Activated T-cell treated with anti-CD3 and anti-CD28 coated beads for 24 hours (primary cell): ENCODE measurements around the gene HCFC1R1.

Experiments used
- DNase-seq: peaks from one replicate; pipeline ENCODE4 v3.0.0-alpha.2; 2020; ENCODE audit warnings: low read depth

The HCFC1R1 gene

GRCh38 chr16:3020247-3020603, 3.5 kb downstream of the HCFC1R1 start, which contains the start of gene TNFRSF12A:
TSS of gene TNFRSF12A (plus strand) at chr16:3020368. CDS start at chr16:3020398, 30 bp downstream.
- peak; percentile 49 for DNase-seq

GRCh38 chr16:3019594-3020246, 4.0 kb downstream of the HCFC1R1 start:
- no peak for DNase-seq

GRCh38 chr16:3017794-3018506, 5.8 kb downstream of the HCFC1R1 start, which contains the start of gene CLDN6:
TSS of gene CLDN6 (minus strand) at chr16:3018183. CDS start at chr16:3016021, 2,162 bp downstream.
- no peak for DNase-seq

DNA sequence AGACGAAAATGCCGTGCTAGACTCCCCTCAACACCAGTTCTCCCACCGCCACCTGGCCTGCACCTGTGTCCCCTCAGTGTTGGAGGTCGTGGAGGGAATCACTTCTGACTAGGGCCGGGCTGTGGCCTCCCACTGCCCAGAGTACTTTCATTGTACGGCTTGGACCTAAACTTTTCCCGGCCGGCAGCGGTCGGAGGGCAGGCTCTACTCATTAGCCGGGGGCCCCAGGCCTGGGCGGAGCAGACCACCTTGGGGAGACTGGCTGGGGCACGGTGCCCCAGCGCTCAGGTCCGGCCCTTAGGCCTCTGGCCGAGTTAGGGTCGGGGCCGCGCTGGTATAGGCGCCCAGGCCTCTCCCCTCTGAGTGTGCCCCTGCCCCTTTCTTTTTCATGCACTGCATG, 6.4 kb downstream of the HCFC1R1 start:
- DNase-seq, result no peak

DNA sequence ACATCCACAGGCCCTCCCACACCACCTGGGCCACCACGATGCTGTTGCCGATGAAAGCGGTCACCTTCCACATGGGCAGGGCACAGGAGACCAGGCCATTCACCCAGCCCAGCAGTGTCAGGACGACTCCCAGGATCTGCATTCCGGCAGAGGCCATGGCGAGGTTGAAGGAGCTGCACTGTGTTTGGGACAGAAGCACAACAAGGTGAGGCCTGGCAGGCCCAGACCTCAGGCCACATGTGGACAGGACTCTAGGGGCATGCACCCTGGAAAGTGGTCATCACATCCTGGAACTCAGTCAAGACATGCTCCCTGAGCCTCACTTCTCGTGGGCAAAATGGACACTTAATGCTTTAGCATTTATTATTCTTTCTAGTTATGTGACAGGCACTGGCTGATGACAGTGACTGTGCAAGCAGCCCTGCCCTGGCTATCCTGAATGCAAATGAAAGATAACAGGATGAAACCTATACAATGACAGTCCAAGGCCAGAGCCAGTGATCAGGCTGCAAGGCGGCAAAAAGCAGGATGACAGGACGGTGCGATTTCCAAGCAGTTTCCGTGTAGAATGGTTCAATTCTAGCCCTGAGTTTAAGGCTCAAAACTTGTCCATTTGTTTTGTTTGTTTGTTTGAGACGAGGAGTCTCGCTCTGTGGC, 7.7 kb downstream of the HCFC1R1 start:
- DNase-seq, result no peak

GRCh38 chr16:3014971-3015370, 8.8 kb downstream of the HCFC1R1 start:
- DNase-seq, result no peak

DNA sequence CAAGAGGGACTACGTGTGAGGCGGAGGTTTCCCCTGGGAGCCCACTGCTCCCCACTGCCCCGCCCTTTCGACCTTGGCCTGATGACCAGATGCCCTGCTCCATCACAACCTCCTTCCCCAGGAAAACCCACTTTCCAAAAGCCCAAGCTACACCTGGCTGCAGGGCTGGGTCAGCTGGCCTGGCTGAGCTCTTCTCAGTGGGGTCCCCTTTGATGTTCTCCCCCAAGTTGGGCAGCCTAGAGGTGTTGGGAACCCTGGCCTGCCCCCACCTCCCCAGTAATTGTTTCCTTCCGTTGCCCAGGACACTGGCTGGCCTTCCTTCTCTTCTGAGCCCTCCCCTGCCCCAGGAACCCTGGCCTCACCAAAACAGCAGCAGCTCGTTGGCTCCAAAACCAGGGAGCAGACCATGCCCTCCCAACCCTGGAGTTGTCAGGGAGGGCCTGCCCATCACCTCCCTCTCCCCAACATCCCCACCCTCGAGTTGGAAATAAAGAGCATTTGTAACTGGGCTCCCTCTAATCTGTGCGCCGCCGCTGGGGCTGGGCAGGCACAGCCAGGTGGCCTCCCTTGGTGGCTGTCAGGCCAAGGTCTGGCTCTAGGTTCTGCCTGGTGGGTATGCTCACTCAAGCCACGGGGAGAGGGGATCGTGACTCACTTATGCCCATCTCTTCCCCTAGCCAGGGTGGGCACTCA, 9.6 kb downstream of the HCFC1R1 start:
- no peak for DNase-seq

DNA sequence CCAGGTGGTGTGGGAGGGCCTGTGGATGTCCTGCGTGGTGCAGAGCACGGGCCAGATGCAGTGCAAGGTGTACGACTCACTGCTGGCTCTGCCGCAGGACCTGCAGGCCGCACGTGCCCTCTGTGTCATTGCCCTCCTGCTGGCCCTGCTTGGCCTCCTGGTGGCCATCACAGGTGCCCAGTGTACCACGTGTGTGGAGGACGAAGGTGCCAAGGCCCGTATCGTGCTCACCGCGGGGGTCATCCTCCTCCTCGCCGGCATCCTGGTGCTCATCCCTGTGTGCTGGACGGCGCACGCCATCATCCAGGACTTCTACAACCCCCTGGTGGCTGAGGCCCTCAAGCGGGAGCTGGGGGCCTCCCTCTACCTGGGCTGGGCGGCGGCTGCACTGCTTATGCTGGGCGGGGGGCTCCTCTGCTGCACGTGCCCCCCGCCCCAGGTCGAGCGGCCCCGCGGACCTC, 10.2 kb downstream of the HCFC1R1 start:
- DNase-seq, result no peak

DNA sequence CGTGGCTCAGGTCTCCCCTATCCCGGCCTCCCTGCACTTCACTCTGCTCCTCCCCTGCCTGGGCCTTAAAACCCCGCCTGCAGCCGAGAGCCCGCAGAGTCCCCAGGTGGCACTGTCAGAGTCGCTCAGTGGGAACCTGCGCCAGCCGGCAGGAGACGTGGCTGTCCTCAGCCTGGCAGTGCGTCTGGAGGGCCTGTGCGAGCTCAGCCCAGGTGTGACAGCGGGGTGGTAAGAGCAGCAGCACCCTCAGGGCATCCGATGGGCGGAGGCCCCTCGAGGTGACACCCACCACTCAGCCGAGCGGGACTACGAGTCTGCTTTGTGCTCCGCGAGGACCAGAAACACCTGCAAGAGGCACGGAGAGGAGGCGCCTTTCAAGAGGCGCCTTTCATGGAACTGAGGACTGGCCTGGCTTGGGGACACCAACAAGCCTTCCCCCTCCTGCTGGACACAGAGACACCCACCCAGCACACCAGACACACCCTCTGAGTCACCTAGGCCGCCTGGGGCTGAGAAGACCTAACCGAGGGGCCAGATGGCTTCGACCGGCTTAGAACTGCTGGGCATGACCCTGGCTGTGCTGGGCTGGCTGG, 10.8 kb downstream of the HCFC1R1 start, which contains the start of gene CLDN9:
Gene CLDN9 (plus strand): TSS at position 96 of the 593 bp plus-strand sequence. CDS start 440 bp downstream, at position 536.
- DNase-seq, result no peak

GRCh38 chr16:3012246-3012645, 11.5 kb downstream of the HCFC1R1 start:
- DNase-seq, result no peak

DNA sequence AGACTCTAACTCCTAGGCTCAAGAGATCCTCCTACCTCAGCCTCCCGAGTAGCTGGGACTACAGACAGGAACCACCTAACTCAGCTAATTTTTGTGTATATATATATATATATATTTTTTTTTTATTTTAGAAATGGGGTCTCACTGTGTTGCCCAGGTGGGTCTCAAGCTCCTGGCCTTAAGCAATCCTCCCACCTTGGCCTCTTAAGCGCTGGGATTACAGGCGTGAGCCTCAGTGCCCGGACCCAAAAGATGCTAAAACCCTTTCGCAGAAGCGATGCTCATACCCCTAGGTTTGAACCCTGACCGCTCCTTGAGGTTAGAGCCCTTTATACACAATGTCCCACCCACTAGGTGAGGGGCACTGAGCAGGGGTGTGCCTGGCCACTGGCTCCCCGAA, 13.2 kb downstream of the HCFC1R1 start:
- DNase-seq, result no peak

DNA sequence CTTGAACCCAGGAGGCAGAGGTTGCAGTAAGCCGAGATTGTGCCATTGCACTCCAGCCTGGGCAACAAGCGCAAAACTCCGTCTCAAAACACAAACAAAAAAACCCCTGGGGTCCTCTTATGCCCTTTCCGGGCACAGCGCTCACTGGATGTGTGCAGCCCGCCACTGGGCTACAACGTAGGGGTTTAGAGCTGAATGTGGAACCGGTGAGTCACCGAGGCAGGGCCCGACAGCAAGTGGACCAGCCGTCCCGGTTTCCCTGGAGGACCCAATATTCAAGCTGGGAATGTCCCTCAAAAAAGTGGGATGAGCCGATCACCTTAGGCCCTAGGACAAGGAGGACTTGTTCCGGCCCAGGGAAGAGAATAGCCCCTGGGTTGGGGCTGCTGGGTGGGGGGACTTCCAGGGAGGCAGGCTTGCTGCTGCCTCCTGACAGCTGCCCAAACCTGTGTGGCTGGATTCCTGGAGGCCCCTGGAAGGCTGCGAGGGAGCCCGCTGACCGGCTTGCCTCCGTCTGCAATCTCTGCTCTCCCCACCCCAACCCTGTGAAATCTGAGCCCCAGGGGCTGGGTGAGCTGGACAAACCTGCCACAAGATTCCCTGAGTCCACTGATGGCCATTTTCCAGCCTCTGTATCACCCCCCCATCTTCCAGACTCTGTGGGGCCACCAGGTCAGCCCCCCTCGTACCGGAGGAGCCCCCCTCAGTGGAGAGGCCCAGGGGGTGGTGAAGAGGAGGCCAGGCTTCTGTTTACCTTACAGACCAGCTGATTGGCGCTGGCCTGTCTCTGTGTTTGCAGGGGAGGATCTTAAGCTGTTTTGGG, 14.0 kb downstream of the HCFC1R1 start:
- DNase-seq, result no peak

DNA sequence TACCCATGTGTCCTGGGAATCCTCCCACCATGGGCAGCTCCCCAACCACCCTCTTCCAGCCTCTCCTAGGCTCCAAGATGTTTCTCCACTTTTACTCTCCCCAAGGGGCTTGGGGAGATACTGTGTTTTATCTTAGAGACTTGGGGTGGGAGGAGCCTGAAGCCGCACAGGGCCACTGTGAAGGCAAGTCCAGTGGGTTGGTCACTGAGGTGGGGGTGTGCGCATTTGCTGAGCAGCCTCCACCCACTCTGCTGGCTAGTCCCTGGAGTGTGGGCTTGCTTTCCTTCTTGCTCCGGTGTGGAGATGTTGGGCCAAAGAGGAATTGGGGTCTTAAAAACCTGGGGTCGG, 15.1 kb downstream of the HCFC1R1 start:
- DNase-seq, result no peak

GRCh38 chr16:3007957-3008689, 15.6 kb downstream of the HCFC1R1 start:
- DNase-seq, result no peak

DNA sequence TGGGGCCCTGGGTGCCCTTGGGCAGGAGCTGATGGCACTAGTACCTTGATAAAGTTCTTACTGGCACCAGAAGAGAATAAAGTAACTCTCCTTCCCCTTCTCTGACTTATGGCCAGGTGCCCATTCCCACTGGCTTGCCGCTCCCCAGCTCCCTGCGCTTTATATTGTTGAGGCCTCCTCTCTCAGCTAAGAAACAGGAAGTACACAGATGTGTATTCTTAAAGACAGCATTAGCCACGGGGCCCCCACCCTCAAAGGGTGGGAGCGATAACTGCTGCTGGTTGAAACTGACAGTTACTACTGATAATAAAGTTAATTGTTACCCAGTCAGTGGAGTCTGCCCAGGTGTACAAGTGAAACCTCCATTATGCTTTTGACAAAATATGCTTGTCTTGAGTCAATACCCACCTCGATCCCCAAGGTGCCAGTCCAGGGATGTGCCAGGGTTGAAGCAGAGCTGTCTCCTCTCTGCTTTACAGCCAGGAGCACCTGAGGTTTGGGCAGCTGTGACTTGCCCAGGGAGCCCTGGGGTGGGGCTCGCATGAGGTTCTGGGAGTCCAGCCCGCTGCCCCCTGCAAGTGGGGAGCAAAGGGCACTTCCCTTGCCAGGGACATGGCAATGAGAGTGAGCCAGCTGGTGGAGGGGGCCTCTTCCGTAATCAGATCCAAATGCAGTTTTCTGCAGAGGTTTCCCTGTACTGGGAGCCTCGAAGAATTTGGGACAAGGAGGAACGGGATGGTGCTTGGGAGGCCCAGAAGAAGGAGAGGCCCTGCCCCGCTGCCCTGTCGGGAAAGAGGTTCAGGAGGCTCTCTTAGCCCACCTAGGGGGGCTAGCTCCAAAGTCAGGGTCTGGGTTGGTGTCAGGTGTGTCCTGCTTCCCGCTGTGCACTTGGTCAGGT, 16.4 kb downstream of the HCFC1R1 start:
- DNase-seq, result no peak

DNA sequence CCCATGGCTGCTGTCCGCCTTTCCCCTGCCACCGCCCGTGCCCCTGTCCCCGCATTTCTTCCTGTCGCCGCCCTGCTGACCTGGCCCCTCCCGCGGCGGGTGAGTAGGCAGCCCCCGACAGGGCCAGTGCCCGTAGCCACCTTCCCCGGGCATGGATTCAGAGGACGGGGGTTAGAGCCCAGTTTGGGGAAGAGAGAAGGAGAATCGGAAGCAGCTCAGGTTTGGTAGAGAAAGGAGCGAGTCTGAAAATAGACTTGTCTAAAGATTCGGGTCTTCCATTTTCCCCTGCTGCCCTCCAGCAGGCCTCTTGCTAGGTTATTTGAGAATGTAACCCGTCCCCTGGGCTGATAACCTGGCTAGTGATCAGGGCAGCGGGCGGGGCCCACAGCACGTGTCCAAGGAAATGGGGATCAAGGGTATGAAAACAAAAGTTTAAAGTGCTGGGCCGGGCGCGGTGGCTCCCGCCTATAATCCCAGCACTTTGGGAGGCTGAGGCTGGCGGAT, 18.9 kb downstream of the HCFC1R1 start:
- no peak for DNase-seq

GRCh38 chr16:3004319-3004718, 19.4 kb downstream of the HCFC1R1 start:
- no peak for DNase-seq

GRCh38 chr16:3003582-3004270, 20.0 kb downstream of the HCFC1R1 start:
- DNase-seq, result peak; percentile 96

- no peak for DNase-seq
Measured at GRCh38 chr16:3001316-3001715, 22.4 kb downstream of the HCFC1R1 start.
